DOHH2 (cell line): Measurements from ENCODE around the gene RBMS3.

Experiments
- CTCF ChIP-seq: fragments of 200-600 bp; sonication (generic); IDR thresholded peaks from one replicate; pipeline ENCODE4 v1.5.1; 2014; ENCODE audit warnings: antibody characterized with exemption, mild to moderate bottlenecking, low read depth, low read length; ENCODE audit not compliant: poor library complexity, severe bottlenecking
- EZH2phosphoT487 ChIP-seq: fragments of 200-600 bp; sonication (generic); IDR thresholded peaks from 2 replicates; pipeline ENCODE4 v1.6.1; 2017; ENCODE audit warnings: borderline replicate concordance, mild to moderate bottlenecking, antibody characterized with exemption, low read length, moderate library complexity, mixed read lengths

GRCh38 chr3:29955413-29955812 lies 674.5 kb downstream of the RBMS3 start:
- TF ChIP-seq CTCF (no peak), EZH2phosphoT487 (no peak)
